22Rv1 (cell line): ENCODE data around the gene TMEM170B.

Experiments
- ZFX ChIP-seq: fragments of 450-650 bp; IDR thresholded peaks from 2 replicates; pipeline ENCODE4 v1.6.1; 2017; ENCODE audit warnings: antibody characterized with exemption, borderline replicate concordance
- TF ChIP-seq, protein P1 (sequence below): fragments of 450-650 bp; IDR thresholded peaks from 2 replicates; pipeline ENCODE4 v1.5.1; 2017; ENCODE audit warnings: mild to moderate bottlenecking

DNA sequence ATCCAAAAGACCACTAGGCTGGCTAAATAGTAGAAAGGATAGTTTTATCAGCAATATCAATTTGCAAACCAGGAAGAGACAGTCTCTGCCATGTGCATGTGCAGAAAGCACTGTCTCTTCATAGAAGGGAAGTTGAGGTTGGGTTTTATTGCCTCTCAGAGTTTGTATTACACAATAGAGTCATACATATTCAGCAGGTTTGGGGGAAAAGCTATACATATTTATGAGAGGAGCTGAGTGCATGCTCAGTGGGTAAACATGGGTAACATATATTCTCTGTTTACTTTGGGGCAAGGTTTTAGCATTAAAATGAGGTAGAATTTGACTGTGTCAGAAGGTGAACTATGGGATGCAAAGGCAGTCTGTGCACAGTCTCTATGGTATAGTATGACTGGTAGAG lies 14.9 kb downstream of the TMEM170B start:
- TF ChIP-seq, protein P1, sequence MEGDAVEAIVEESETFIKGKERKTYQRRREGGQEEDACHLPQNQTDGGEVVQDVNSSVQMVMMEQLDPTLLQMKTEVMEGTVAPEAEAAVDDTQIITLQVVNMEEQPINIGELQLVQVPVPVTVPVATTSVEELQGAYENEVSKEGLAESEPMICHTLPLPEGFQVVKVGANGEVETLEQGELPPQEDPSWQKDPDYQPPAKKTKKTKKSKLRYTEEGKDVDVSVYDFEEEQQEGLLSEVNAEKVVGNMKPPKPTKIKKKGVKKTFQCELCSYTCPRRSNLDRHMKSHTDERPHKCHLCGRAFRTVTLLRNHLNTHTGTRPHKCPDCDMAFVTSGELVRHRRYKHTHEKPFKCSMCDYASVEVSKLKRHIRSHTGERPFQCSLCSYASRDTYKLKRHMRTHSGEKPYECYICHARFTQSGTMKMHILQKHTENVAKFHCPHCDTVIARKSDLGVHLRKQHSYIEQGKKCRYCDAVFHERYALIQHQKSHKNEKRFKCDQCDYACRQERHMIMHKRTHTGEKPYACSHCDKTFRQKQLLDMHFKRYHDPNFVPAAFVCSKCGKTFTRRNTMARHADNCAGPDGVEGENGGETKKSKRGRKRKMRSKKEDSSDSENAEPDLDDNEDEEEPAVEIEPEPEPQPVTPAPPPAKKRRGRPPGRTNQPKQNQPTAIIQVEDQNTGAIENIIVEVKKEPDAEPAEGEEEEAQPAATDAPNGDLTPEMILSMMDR: no peak
- no peak for TF ChIP-seq ZFX
